ENCODE measurements around the gene ARHGEF7. TPM values are rescaled to one million over a fixed set of nuclear protein-coding genes. Genes with fewer than 3 reads are reported as not detected.
"Not testable (repeated sequence)": the region's sequence is repeated elsewhere in the genome, so short reads cannot be mapped to it uniquely, and the experiment has no call there.

ARHGEF7 gene, protein sequence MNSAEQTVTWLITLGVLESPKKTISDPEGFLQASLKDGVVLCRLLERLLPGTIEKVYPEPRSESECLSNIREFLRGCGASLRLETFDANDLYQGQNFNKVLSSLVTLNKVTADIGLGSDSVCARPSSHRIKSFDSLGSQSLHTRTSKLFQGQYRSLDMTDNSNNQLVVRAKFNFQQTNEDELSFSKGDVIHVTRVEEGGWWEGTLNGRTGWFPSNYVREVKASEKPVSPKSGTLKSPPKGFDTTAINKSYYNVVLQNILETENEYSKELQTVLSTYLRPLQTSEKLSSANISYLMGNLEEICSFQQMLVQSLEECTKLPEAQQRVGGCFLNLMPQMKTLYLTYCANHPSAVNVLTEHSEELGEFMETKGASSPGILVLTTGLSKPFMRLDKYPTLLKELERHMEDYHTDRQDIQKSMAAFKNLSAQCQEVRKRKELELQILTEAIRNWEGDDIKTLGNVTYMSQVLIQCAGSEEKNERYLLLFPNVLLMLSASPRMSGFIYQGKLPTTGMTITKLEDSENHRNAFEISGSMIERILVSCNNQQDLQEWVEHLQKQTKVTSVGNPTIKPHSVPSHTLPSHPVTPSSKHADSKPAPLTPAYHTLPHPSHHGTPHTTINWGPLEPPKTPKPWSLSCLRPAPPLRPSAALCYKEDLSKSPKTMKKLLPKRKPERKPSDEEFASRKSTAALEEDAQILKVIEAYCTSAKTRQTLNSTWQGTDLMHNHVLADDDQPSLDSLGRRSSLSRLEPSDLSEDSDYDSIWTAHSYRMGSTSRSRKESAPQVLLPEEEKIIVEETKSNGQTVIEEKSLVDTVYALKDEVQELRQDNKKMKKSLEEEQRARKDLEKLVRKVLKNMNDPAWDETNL
- 10 to 100 TPM; 61.7 to 76.0 TPM for total RNA-seq
- long read RNA-seq, donor 1, partial matches to known transcripts = 5 of 14 reads
- long read RNA-seq, donor 1, other reads (novel, unspliced or antisense) = 9 of 14 reads
- long read RNA-seq, donor 2, partial matches to known transcripts = 13 of 26 reads
- long read RNA-seq, donor 2, other reads (novel, unspliced or antisense) = 13 of 26 reads

GRCh38 chr13:111115061-111115964, at the start of gene ARHGEF7:
Gene ARHGEF7, plus strand, starts transcription at chr13:111115310. Its CDS starts 217 bp downstream, at chr13:111115527.
- intact Hi-C loops (cut with DNase I) = loop anchor here in 1 of 2 donors (10.0 kb wide), 1 partner anchor 51 kb away; no protein-coding TSS in a partner anchor
- peak; percentile 54 for DNase-seq (ENCODE audit: low spot score)

DNA sequence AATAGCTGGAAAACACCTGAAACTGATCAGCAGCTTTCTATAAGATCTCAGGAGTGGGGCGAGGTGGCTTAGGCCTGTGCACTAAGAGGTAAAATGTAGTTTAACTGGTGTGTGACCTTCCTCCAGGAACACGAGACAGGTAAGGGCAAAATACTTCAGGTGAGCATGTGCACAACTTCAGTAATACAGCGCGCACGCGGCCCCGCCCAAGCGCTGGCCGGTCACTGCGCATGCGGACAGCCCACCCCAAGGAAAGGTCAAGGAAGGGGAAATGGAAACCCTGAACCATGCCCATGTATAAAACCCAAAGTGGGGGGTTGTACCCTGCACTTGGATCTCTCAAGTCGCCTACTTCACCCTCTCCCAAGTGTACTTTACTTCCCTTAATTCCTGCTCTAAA, 49.4 kb upstream of the ARHGEF7 start:
- no peak for DNase-seq (ENCODE audit: low spot score)
- intact Hi-C loops (cut with DNase I) = loop anchor here (5.0 to 10.0 kb wide), 3 partner anchors 49 to 152 kb away; partner anchors contain the start of genes ANKRD10 (in 1 of the 2) and ARHGEF7 (in 1 of the 2)

GRCh38 chr13:111066544-111066943, 48.6 kb upstream of the ARHGEF7 start:
- intact Hi-C loops (cut with DNase I) = loop anchor here (5.0 to 10.0 kb wide), 3 partner anchors 48 to 152 kb away; partner anchors contain the start of genes ANKRD10 (in 1 of the 2) and ARHGEF7 (in 1 of the 2)
- no peak for DNase-seq (ENCODE audit: low spot score)

GRCh38 chr13:111068009-111068350, 47.1 kb upstream of the ARHGEF7 start:
- intact Hi-C loops (cut with DNase I) = loop anchor here (5.0 to 10.0 kb wide), 3 partner anchors 47 to 153 kb away; partner anchors contain the start of genes ANKRD10 (in 1 of the 2) and ARHGEF7 (in 1 of the 2)
- DNase-seq (ENCODE audit: low spot score) = no peak

DNA sequence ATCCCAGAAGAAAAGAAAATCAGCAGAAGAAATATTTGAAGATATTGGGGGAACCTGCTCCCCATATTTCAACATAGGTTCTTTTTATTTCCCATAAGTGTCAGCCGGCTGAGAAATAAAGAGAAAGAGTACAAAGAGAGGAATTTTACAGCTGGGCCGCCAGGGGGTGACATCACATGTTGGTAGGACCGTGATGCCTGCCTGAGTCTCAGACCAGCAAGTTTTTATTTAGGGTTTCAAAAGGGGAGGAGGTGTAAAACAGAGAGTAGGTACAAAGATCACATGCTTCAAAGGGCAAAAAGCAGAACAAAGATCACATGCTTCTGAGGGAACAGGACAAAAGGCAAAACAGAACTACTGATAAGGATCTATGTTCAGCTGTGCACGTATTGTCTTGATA, 44.0 kb upstream of the ARHGEF7 start:
- intact Hi-C loops (cut with DNase I); DNase-seq (ENCODE audit: low spot score): not testable (repeated sequence)

- intact Hi-C loops (cut with DNase I); DNase-seq (ENCODE audit: low spot score): not testable (repeated sequence)
Observed at GRCh38 chr13:111071526-111071925, 43.6 kb upstream of the ARHGEF7 start.

GRCh38 chr13:111074826-111075225, 40.3 kb upstream of the ARHGEF7 start:
- intact Hi-C loops (cut with DNase I) = no loop called here
- no peak for DNase-seq (ENCODE audit: low spot score)

DNA sequence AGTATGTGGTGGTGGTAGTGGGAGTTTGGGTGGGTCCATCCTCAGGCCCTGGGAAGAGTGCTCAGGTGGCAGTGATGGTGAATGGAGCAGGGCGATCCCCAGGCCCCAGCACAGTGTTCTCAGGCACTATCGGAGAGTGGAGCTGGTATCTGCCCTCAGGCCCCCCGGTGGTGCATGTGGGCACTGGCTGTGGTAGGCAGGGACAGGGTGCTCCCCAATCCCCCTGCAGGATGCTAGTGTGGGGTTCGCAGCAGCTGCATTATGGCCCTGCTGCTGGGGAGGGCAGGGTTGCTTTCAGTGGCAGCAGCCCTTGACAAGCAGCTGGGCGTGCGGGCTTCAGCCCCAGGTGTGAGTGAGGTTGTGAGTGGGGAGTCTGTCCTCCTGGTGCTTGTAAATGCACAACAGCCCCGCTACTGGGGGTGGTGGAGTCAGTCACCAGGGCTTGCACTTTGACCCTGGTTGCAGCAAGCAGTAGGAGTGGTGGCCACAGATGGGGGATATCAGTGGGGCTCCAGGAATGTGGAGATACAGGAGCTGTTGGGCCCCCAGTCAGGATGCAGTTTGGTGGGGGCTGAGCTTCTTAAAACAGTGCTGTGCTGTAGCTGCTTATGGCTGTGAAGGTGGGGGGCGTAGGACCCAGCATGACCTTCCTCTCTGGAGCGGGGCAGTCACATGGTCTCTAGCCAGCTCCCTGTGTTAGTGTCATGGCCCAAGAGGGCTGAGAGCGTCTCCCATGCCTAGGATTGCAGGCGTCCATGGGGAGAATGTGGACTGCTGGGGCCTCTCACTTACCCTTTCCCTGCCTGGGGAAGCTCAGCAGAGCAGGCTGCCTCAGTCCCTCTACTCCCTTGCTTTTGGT, 38.7 kb upstream of the ARHGEF7 start:
- intact Hi-C loops (cut with DNase I) = no loop called here
- no peak for DNase-seq (ENCODE audit: low spot score)

DNA sequence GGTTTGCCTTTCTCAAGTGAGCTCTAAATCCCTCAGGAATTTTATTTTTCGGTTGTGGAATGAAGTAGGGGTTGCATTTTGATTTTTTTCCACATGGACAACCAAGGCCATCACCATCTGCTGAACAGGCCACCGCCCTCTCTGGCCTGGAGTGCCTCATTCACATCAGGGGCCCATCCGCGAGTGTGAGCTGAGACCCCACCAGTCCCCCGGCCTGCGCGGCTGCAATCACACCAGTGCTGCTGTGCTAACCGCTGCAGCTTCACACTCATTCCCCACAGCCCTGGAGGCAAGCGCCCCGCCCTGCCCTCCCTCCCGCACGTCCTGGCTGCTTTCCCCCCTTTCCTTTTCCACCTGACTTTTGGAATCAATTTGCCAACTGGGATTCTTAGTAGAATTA, 35.7 kb upstream of the ARHGEF7 start:
- intact Hi-C loops (cut with DNase I) = no loop called here
- DNase-seq (ENCODE audit: low spot score) = no peak

DNA sequence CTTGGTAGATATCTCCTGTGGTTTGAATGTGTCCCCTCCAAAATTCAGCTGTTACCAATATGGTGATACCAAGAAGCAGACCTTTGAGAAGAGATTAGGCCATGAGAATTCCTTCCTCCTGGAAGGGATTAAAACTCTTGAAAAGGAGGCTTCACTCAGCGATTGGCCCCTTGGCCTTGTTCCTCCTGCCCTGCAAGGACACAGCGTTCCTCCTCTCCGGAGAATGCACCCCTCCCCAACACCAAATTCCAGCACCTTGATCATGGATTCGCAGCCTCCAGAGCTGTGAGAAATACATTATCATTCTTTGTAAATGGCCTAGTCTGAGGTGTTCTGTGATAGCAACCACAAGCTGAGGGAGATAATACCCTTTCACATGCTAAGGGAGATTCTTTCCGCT, 34.5 kb upstream of the ARHGEF7 start:
- intact Hi-C loops (cut with DNase I) = no loop called here
- no peak for DNase-seq (ENCODE audit: low spot score)

DNA sequence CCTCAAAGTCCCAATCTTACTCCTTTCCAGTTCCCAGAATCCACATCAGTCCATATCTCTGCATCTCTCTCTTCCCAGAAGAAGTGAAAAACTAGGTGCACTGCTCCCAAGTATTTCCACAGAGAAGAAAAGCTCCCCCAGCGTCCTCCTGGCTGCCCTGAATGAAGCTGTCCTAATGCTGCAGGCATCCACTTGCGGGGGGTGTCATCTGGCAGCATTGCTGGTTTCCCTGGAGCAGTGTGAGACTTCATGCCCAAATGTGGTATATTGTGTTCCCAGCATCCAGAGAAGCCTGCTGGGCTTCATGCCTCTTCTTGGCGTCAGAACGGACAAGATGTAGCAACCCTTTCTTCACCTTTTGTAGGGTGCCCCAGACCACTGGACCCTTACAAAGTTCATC, 32.9 kb upstream of the ARHGEF7 start:
- DNase-seq (ENCODE audit: low spot score) = no peak
- intact Hi-C loops (cut with DNase I) = no loop called here

- DNase-seq (ENCODE audit: low spot score); intact Hi-C loops (cut with DNase I): not testable (repeated sequence)
Observed at GRCh38 chr13:111082769-111083168, 32.3 kb upstream of the ARHGEF7 start.

DNA sequence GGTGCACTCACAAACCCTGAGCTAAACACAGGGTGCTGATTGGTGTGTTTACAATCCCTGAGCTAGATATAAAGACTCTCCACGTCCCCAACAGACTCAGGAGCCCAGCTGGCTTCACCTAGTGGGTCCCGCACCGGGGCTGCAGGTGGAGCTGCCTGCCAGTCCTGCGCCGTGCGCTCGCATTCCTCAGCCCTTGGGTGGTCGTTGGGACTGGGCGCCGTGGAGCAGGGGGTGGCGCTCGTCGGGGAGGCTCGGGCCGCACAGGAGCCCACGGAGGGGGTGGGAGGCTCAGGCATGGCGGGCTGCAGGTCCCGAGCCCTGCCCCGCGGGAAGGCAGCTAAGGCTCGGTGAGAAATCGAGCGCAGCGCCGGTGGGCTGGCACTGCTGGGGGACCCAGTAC, 31.4 kb upstream of the ARHGEF7 start:
- DNase-seq (ENCODE audit: low spot score); intact Hi-C loops (cut with DNase I): not testable (repeated sequence)

GRCh38 chr13:111090169-111090568, 24.9 kb upstream of the ARHGEF7 start:
- intact Hi-C loops (cut with DNase I) = no loop called here
- no peak for DNase-seq (ENCODE audit: low spot score)

GRCh38 chr13:111092685-111093084, 22.4 kb upstream of the ARHGEF7 start:
- intact Hi-C loops (cut with DNase I) = no loop called here
- DNase-seq (ENCODE audit: low spot score) = no peak

DNA sequence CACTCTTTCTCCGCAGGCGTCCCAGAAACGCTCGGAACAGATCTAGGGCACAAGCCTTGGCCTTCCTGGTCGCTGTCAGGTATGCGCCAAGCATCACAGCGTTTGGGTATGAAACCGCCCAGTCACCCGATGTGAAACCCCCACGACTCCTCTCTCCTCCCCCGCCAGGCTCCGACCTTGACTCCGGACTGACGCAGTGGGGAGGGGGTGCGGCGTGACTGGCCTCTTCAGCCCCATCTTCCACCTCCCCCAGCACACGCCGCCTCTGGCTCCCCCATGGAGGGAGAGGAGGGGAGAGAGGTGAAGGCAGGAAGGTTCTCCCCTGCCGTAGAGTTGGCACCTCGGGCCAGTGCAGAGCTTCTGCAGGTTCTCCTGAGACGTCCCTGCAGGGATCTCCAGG, 22.0 kb upstream of the ARHGEF7 start:
- no peak for DNase-seq (ENCODE audit: low spot score)
- intact Hi-C loops (cut with DNase I) = no loop called here

GRCh38 chr13:111093634-111094033, 21.5 kb upstream of the ARHGEF7 start:
- intact Hi-C loops (cut with DNase I) = no loop called here

More at GRCh38 chr13:111093634-111094033, 21.5 kb upstream of the ARHGEF7 start:
- no peak for DNase-seq (ENCODE audit: low spot score)

All from posterior vena cava (tissue), 2 donors.